Fibroblast of pulmonary artery (primary cell): ENCODE results near the gene SETD6.

Experiments used
- DNase-seq: peaks from one replicate; pipeline ENCODE4 v3.0.0-alpha.2; 2010; ENCODE audit warnings: low read depth
- H3K4me3 ChIP-seq: replicated peaks from 2 replicates; pipeline ENCODE4 v1.5.1; 2011; ENCODE audit warnings: low read depth, mild to moderate bottlenecking, control low read depth, low read length, moderate library complexity
- CTCF ChIP-seq: IDR thresholded peaks from 2 replicates; pipeline ENCODE4 v1.5.1; 2011; ENCODE audit warnings: mild to moderate bottlenecking, control low read depth, low read length, inconsistent platforms; ENCODE audit errors: missing control alignments

SETD6 gene

GRCh38 chr16:58503863-58504688 is 11.2 kb upstream of the SETD6 start:
- no peak for TF ChIP-seq CTCF
- no peak for DNase-seq

GRCh38 chr16:58506241-58507194 is 8.8 kb upstream of the SETD6 start:
- TF ChIP-seq CTCF, result no peak
- no peak for DNase-seq
- H3K4me3 ChIP-seq, result no peak overlapping the region

More at GRCh38 chr16:58503863-58504688, 11.2 kb upstream of the SETD6 start:
- H3K4me3 ChIP-seq, result no peak overlapping the region

- no peak overlapping the region for H3K4me3 ChIP-seq
- DNase-seq, result no peak
- TF ChIP-seq CTCF, result no peak
Measured at GRCh38 chr16:58507195-58507962, 7.9 kb upstream of the SETD6 start.

- no peak for DNase-seq
- H3K4me3 ChIP-seq, result no peak overlapping the region
- no peak for TF ChIP-seq CTCF
Measured at GRCh38 chr16:58507963-58508670, 7.2 kb upstream of the SETD6 start.

- TF ChIP-seq CTCF, result no peak
- DNase-seq, result no peak
- no peak overlapping the region for H3K4me3 ChIP-seq
Measured at GRCh38 chr16:58508671-58509251, 6.6 kb upstream of the SETD6 start.
